Left ventricle myocardium inferior (tissue), 1 donor: Measurements from ENCODE around the gene RNLS. TPM values are rescaled to one million over a fixed set of nuclear protein-coding genes. Genes with fewer than 3 reads are reported as not detected.

Source experiments
- DNase-seq: peaks from one replicate; pipeline ENCODE4 v3.0.0-alpha.2; 2020
- H3K27ac ChIP-seq: fragments of 200-600 bp; replicated peaks from 2 replicates; pipeline ENCODE4 v1.8.0; 2021
- H3K27me3 ChIP-seq: fragments of 200-600 bp; 2 replicates; pipeline ENCODE4 v1.8.0; 2021; ENCODE audit warnings: low read depth
- H3K36me3 ChIP-seq: fragments of 200-600 bp; 2 replicates; pipeline ENCODE4 v1.8.0; 2021
- H3K4me1 ChIP-seq: fragments of 200-600 bp; 2 replicates; pipeline ENCODE4 v1.8.0; 2021
- H3K4me3 ChIP-seq: fragments of 200-600 bp; 2 replicates; pipeline ENCODE4 v1.8.0; 2021; ENCODE audit warnings: mild to moderate bottlenecking, moderate library complexity
- H3K9me3 ChIP-seq: fragments of 200-600 bp; replicated peaks from 2 replicates; pipeline ENCODE4 v1.8.0; 2021
- intact Hi-C: fragments of 100-400 bp; cut with micrococcal nuclease; formaldehyde crosslinking; loops from one replicate; pipeline ENCODE4 v1.11.0; 2022
- total RNA-seq: library from RNA; stranded (reverse); fragmentation: NEBNext Ultra II Directional; extraction: Animal tissue kit (Norgen Biotek cat#: 25700); gene quantifications from one replicate; pipeline ENCODE4 v1.2.1, GENCODE V29; 2021
- TF ChIP-seq, protein P1 (sequence below): fragments of 200-600 bp; IDR thresholded peaks from 2 replicates; pipeline ENCODE4 v1.8.0; 2021; ENCODE audit warnings: antibody characterized with exemption, mild to moderate bottlenecking, borderline replicate concordance
- donor health status: DM: no; HTN: yes; CAD: no; lungs with severe emphysema.

RNLS gene
- total RNA-seq, 1 donor from 2014 or later, result 14.3 TPM

DNA sequence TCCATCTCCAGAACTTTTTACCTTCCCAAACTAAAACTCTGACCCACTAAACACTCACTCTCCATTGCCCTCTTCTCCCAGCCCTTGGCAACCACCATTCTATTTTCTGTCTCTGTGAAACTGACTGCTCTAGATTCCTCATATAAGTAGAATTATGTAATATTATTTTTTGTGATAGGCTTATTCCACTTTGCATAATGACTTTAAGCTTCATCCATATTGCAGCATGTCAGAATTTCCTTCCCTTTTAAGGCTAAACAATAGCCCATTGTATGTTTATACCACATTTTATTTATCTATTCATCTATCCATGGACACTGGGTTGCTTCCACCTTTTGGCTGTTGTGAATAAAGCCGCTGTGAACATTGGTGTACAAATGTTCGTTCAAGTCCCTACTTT lies 308.8 kb downstream of the RNLS start:
- H3K9me3 ChIP-seq, result no peaks in the 10 kb centered on the region
- intact Hi-C loops, result no loop called here
- H3K27ac ChIP-seq, result no peak overlapping the region
- no peak for DNase-seq
- H3K27me3 ChIP-seq, result no peaks in the 10 kb centered on the region
- TF ChIP-seq, protein P1, sequence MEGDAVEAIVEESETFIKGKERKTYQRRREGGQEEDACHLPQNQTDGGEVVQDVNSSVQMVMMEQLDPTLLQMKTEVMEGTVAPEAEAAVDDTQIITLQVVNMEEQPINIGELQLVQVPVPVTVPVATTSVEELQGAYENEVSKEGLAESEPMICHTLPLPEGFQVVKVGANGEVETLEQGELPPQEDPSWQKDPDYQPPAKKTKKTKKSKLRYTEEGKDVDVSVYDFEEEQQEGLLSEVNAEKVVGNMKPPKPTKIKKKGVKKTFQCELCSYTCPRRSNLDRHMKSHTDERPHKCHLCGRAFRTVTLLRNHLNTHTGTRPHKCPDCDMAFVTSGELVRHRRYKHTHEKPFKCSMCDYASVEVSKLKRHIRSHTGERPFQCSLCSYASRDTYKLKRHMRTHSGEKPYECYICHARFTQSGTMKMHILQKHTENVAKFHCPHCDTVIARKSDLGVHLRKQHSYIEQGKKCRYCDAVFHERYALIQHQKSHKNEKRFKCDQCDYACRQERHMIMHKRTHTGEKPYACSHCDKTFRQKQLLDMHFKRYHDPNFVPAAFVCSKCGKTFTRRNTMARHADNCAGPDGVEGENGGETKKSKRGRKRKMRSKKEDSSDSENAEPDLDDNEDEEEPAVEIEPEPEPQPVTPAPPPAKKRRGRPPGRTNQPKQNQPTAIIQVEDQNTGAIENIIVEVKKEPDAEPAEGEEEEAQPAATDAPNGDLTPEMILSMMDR, result no peak
- peaks cover 5% of the 10 kb centered on the region for H3K4me1 ChIP-seq
- H3K36me3 ChIP-seq, result no peaks in the 10 kb centered on the region
- H3K4me3 ChIP-seq, result no peak overlapping the region

- DNase-seq, result no peak
- no peaks in the 10 kb centered on the region for H3K9me3 ChIP-seq
- H3K4me3 ChIP-seq, result no peak overlapping the region
- H3K4me1 ChIP-seq, result peaks cover 5% of the 10 kb centered on the region
- TF ChIP-seq, protein P1, result no peak
- no peaks in the 10 kb centered on the region for H3K27me3 ChIP-seq
- no peak overlapping the region for H3K27ac ChIP-seq
- no peaks in the 10 kb centered on the region for H3K36me3 ChIP-seq
- intact Hi-C loops, result no loop called here
Observed at GRCh38 chr10:88273567-88273966, 309.6 kb downstream of the RNLS start.

- intact Hi-C loops, result no loop called here
- Histone ChIP-seq H3K9me3 (no peaks in the 10 kb centered on the region), H3K27ac (peak overlapping the region; percentile 61), H3K4me1 (peaks cover 5% of the 10 kb centered on the region), H3K27me3 (no peaks in the 10 kb centered on the region), H3K4me3 (no peak overlapping the region), H3K36me3 (no peaks in the 10 kb centered on the region)
- TF ChIP-seq, protein P1, result no peak
- DNase-seq, result no peak
Observed at GRCh38 chr10:88271761-88272543, 311.2 kb downstream of the RNLS start.

GRCh38 chr10:88270871-88271713 lies 312.0 kb downstream of the RNLS start:
- no peaks in the 10 kb centered on the region for H3K9me3 ChIP-seq
- no peak overlapping the region for H3K4me3 ChIP-seq
- H3K27me3 ChIP-seq, result no peaks in the 10 kb centered on the region
- intact Hi-C loops, result no loop called here
- TF ChIP-seq, protein P1, result no peak
- H3K4me1 ChIP-seq, result peaks cover 8% of the 10 kb centered on the region
- H3K36me3 ChIP-seq, result no peaks in the 10 kb centered on the region
- H3K27ac ChIP-seq, result peak overlapping the region; percentile 61
- DNase-seq, result no peak

DNA sequence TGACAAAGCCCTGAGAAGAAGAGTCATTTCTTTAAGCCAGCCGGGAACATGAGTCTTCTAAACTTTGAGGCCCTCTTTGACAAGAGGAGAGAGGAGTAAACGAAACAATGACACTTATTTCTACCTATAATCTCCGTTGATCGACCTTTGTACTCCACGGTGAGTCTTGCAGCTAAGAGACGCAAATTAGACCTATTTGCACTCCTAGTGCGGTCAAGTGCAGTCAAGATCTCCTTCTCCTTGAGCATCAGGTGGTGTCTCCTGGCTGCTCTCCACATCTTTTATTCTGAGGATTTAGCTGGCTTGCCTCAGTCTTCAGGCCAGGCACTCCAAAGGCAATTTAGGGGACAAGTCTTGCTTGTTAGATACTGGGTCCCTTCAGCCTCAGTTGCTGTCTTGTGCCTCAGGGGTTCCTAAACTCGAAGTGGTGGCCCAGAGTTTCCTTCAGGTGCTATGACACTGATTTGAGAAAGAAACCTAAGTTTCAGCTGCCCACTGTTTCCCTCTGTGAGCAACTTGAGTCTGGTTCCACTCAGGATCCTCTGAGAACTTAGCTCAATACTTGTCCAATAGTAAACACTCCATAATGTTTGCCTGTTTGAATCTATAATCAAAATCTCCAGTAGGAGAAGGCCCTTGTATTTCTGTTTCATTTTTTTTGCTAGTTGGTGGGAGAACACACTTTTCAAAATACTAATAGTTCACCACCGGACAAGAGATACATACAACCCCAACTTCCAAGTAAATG lies 312.9 kb downstream of the RNLS start:
- no peaks in the 10 kb centered on the region for H3K27me3 ChIP-seq
- H3K4me1 ChIP-seq, result peaks cover 13% of the 10 kb centered on the region
- no peaks in the 10 kb centered on the region for H3K9me3 ChIP-seq
- intact Hi-C loops, result no loop called here
- no peak for DNase-seq
- no peak overlapping the region for H3K4me3 ChIP-seq
- TF ChIP-seq, protein P1, result no peak
- peak overlapping the region; percentile 61 for H3K27ac ChIP-seq
- H3K36me3 ChIP-seq, result no peaks in the 10 kb centered on the region
